GM19438 (cell line): ENCODE data around the gene BRI3.
A peak's percentile ranks its signal among the peaks of the same experiment; 100 is the strongest.

Source experiments
- ATAC-seq: cut with Tn5 transposase; IDR thresholded peaks from one replicate; pipeline ENCODE4 v1.9.1; 2021; ENCODE audit warnings: low read depth; ENCODE audit not compliant: unreplicated experiment

The BRI3 gene

GRCh38 chr7:98285157-98286092 lies 3.9 kb downstream of the BRI3 start:
- ATAC-seq: no peak

GRCh38 chr7:98286093-98286539 lies 4.6 kb downstream of the BRI3 start:
- ATAC-seq: no peak

GRCh38 chr7:98286701-98287485 lies 5.4 kb downstream of the BRI3 start:
- no peak for ATAC-seq

GRCh38 chr7:98287486-98287959 lies 6.0 kb downstream of the BRI3 start:
- no peak for ATAC-seq

- no peak for ATAC-seq
Measured at GRCh38 chr7:98288064-98288823, 6.8 kb downstream of the BRI3 start.

- ATAC-seq: no peak
Measured at GRCh38 chr7:98289333-98289875, 7.9 kb downstream of the BRI3 start.

GRCh38 chr7:98291717-98292116 lies 10.2 kb downstream of the BRI3 start:
- ATAC-seq: no peak

GRCh38 chr7:98293265-98293664 lies 11.8 kb downstream of the BRI3 start:
- ATAC-seq: no peak

GRCh38 chr7:98293746-98294145 lies 12.3 kb downstream of the BRI3 start:
- no peak for ATAC-seq

- ATAC-seq: no peak
Measured at GRCh38 chr7:98294326-98294725, 12.8 kb downstream of the BRI3 start.

GRCh38 chr7:98294798-98295382 lies 13.4 kb downstream of the BRI3 start:
- ATAC-seq: peak; percentile 83

- no peak for ATAC-seq
Measured at GRCh38 chr7:98295467-98296192, 14.1 kb downstream of the BRI3 start.

- ATAC-seq: no peak
Measured at GRCh38 chr7:98296833-98297232, 15.3 kb downstream of the BRI3 start.

- no peak for ATAC-seq
Measured at GRCh38 chr7:98297626-98298286, 16.3 kb downstream of the BRI3 start.

GRCh38 chr7:98300595-98301372 lies 19.3 kb downstream of the BRI3 start:
- no peak for ATAC-seq

GRCh38 chr7:98301693-98302470 lies 20.4 kb downstream of the BRI3 start:
- no peak for ATAC-seq

GRCh38 chr7:98303176-98303865 lies 21.8 kb downstream of the BRI3 start:
- no peak for ATAC-seq
